ENCODE data around the gene PHPT1.

- no peak for TF ChIP-seq CTCF (IDR thresholded peaks at IDR 0.05; ENCODE audit: low read length)
- no peak for TF ChIP-seq EZH2 (IDR thresholded peaks at IDR 0.05; ENCODE audit: borderline replicate concordance, low read length)
These were observed 43.1 kb upstream of the PHPT1 start for GRCh38 chr9:136806067-136806466.
